ENCODE measurements around the gene GRIK3.

GRIK3 gene

DNA sequence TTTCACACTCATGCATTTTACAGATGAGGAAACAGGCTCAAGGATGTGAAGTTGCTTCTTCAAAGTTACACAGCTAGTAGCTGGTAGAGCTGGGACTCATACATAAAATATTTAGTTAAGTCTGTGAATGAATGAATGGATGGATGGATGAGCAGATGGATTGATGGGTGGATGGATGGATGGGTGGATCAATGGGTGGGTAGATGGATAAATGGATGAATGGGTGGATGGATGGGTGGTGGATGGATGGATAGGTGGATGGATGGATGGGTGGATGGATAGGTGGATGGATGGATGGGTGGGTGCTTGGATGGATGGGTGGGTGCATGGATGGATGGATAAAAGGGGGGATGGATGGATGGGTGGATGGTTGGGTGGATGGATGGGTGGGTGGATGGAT, 240.9 kb downstream of the GRIK3 start:
- Histone ChIP-seq H3K4me3 (ENCODE audit: low read depth, low read length) (no peak overlapping the region), H3K36me3 (ENCODE audit: control insufficient read depth in 2 of 2, insufficient read depth in 1 of 2, low read length in 2 of 2) (no peaks in the 10 kb centered on the region), H3K4me1 (ENCODE audit: control insufficient read depth, insufficient read depth, low read length) (no peaks in the 10 kb centered on the region), H3K9me3 (ENCODE audit: control insufficient read depth, insufficient read depth, low read depth, low read length) (no peaks in the 10 kb centered on the region), H3K27ac (ENCODE audit: extremely low read depth, low read depth, low read length) (no peak overlapping the region)
- ChIA-PET CTCF (no interaction called here), POLR2A (no interaction called here)
- TF ChIP-seq, protein P1, sequence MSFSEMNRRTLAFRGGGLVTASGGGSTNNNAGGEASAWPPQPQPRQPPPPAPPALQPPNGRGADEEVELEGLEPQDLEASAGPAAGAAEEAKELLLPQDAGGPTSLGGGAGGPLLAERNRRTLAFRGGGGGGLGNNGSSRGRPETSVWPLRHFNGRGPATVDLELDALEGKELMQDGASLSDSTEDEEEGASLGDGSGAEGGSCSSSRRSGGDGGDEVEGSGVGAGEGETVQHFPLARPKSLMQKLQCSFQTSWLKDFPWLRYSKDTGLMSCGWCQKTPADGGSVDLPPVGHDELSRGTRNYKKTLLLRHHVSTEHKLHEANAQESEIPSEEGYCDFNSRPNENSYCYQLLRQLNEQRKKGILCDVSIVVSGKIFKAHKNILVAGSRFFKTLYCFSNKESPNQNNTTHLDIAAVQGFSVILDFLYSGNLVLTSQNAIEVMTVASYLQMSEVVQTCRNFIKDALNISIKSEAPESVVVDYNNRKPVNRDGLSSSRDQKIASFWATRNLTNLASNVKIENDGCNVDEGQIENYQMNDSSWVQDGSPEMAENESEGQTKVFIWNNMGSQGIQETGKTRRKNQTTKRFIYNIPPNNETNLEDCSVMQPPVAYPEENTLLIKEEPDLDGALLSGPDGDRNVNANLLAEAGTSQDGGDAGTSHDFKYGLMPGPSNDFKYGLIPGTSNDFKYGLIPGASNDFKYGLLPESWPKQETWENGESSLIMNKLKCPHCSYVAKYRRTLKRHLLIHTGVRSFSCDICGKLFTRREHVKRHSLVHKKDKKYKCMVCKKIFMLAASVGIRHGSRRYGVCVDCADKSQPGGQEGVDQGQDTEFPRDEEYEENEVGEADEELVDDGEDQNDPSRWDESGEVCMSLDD (tag by site-specific recombination; IDR thresholded peaks at IDR 0.05) = no peak
- no peak for TF ChIP-seq ZNF140 (tag by site-specific recombination; IDR thresholded peaks at IDR 0.05)
- TF ChIP-seq, protein P2, sequence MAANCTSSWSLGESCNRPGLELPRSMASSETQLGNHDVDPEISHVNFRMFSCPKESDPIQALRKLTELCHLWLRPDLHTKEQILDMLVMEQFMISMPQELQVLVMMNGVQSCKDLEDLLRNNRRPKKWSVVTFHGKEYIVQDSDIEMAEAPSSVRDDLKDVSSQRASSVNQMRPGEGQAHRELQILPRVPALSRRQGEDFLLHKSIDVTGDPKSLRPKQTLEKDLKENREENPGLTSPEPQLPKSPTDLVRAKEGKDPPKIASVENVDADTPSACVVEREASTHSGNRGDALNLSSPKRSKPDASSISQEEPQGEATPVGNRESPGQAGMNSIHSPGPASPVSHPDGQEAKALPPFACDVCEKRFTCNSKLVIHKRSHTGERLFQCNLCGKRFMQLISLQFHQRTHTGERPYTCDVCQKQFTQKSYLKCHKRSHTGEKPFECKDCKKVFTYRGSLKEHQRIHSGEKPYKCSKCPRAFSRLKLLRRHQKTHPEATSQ (tag by site-specific recombination; IDR thresholded peaks at IDR 0.05) = no peak
- TF ChIP-seq ZNF366 (tag by site-specific recombination; conservative IDR thresholded peaks at IDR 0.05) = peak; percentile 91
- TF ChIP-seq ZBTB17 (tag by site-specific recombination; IDR thresholded peaks at IDR 0.05) = peak; percentile 92
- TF ChIP-seq EGR2 (tag by site-specific recombination; IDR thresholded peaks at IDR 0.05; ENCODE audit: low read depth) = peak; percentile 44; the same call in 1 of the 2 replicates

DNA sequence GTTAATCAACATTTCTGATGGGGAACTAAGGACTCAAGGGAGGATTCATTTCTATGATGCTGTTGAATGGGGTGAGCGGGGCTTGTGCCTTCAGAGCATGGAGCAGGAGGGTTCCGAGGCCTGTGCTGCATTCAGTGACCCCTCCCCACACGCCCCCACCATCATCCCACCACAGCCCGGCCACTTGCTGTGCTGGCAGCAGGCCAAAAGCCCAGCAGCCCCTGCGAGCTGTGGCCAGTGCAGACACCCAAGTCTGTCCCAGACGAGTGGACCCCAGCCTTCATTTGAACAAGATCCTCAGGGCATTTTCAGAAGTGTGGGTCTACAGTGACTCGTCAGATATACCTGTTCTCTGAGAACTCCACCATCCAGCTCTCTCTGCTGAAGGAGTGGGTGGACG, 242.0 kb downstream of the GRIK3 start:
- CTCF ChIA-PET = interaction anchor here (1.0 kb wide), 1 partner anchor 183 kb away, joined by 3 read pairs; no protein-coding TSS in a partner anchor
- Histone ChIP-seq H3K4me1 (ENCODE audit: control insufficient read depth, insufficient read depth, low read length) (no peaks in the 10 kb centered on the region), H3K9me3 (ENCODE audit: control insufficient read depth, insufficient read depth, low read depth, low read length) (no peaks in the 10 kb centered on the region), H3K4me3 (ENCODE audit: low read depth, low read length) (no peak overlapping the region), H3K27ac (ENCODE audit: extremely low read depth, low read depth, low read length) (no peak overlapping the region), H3K36me3 (ENCODE audit: control insufficient read depth in 2 of 2, insufficient read depth in 1 of 2, low read length in 2 of 2) (no peaks in the 10 kb centered on the region)
- TF ChIP-seq FEZF1 (tag by site-specific recombination; IDR thresholded peaks at IDR 0.05) = no peak
- TF ChIP-seq, protein P3, sequence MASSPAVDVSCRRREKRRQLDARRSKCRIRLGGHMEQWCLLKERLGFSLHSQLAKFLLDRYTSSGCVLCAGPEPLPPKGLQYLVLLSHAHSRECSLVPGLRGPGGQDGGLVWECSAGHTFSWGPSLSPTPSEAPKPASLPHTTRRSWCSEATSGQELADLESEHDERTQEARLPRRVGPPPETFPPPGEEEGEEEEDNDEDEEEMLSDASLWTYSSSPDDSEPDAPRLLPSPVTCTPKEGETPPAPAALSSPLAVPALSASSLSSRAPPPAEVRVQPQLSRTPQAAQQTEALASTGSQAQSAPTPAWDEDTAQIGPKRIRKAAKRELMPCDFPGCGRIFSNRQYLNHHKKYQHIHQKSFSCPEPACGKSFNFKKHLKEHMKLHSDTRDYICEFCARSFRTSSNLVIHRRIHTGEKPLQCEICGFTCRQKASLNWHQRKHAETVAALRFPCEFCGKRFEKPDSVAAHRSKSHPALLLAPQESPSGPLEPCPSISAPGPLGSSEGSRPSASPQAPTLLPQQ (tag by site-specific recombination; IDR thresholded peaks at IDR 0.05) = no peak
- TF ChIP-seq ZNF10 (tag by site-specific recombination; IDR thresholded peaks at IDR 0.05) = no peak
- TF ChIP-seq, protein P4, sequence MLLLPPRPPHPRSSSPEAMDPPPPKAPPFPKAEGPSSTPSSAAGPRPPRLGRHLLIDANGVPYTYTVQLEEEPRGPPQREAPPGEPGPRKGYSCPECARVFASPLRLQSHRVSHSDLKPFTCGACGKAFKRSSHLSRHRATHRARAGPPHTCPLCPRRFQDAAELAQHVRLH (tag by site-specific recombination; IDR thresholded peaks at IDR 0.05) = no peak
- no peak for TF ChIP-seq SP7 (tag by site-specific recombination; IDR thresholded peaks at IDR 0.05)
- TF ChIP-seq OVOL3 (tag by site-specific recombination; IDR thresholded peaks at IDR 0.05) = no peak
- no peak for TF ChIP-seq ZNF114 (tag by site-specific recombination; IDR thresholded peaks at IDR 0.05)
- no peak for TF ChIP-seq ZFP41 (tag by site-specific recombination; IDR thresholded peaks at IDR 0.05; ENCODE audit: borderline replicate concordance)
- no peak for TF ChIP-seq ZNF530 (tag by site-specific recombination; IDR thresholded peaks at IDR 0.05; ENCODE audit: low read depth)
- TF ChIP-seq GLI4 (tag by site-specific recombination; IDR thresholded peaks at IDR 0.05) = no peak
- TF ChIP-seq, protein P1 (tag by site-specific recombination; IDR thresholded peaks at IDR 0.05) = no peak
- no peak for TF ChIP-seq ZBTB8A (tag by site-specific recombination; IDR thresholded peaks at IDR 0.05)
- TF ChIP-seq, protein P5, sequence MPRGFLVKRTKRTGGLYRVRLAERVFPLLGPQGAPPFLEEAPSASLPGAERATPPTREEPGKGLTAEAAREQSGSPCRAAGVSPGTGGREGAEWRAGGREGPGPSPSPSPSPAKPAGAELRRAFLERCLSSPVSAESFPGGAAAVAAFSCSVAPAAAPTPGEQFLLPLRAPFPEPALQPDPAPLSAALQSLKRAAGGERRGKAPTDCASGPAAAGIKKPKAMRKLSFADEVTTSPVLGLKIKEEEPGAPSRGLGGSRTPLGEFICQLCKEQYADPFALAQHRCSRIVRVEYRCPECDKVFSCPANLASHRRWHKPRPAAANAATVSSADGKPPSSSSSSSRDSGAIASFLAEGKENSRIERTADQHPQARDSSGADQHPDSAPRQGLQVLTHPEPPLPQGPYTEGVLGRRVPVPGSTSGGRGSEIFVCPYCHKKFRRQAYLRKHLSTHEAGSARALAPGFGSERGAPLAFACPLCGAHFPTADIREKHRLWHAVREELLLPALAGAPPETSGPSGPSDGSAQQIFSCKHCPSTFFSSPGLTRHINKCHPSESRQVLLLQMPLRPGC (tag by site-specific recombination; IDR thresholded peaks at IDR 0.05) = no peak
- no peak for TF ChIP-seq ZFHX2 (tag by site-specific recombination; conservative IDR thresholded peaks at IDR 0.05)
- TF ChIP-seq ZNF24 (tag by site-specific recombination; IDR thresholded peaks at IDR 0.05) = no peak
- POLR2A ChIA-PET = no interaction called here
